BE2C (cell line): ENCODE measurements around the gene IBTK.

ENCODE experiments used
- DNase-seq: peaks from one replicate; pipeline ENCODE4 v3.0.0-alpha.2; 2020
- H3K27me3 ChIP-seq: fragments of 250-450 bp; sonication (Bioruptor Pico); 2 replicates; pipeline ENCODE4 v1.5.1; 2020; ENCODE audit warnings: mild to moderate bottlenecking
- H3K36me3 ChIP-seq: fragments of 250-450 bp; sonication (Bioruptor Pico); 2 replicates; pipeline ENCODE4 v1.5.1; 2020; ENCODE audit warnings: mild to moderate bottlenecking
- H3K4me1 ChIP-seq: fragments of 250-450 bp; sonication (Bioruptor Pico); 2 replicates; pipeline ENCODE4 v1.5.1; 2020
- H3K4me3 ChIP-seq: 2 replicates; pipeline ENCODE4 v1.5.1; 2011; ENCODE audit warnings: low read depth, low read length
- H3K9me3 ChIP-seq: fragments of 250-450 bp; sonication (Bioruptor Pico); 2 replicates; pipeline ENCODE4 v1.5.1; 2020
- TF ChIP-seq, protein P1 (sequence below): IDR thresholded peaks from 2 replicates; pipeline ENCODE4 v1.5.1; 2012; ENCODE audit warnings: mild to moderate bottlenecking, low read depth, low read length

Gene IBTK

DNA sequence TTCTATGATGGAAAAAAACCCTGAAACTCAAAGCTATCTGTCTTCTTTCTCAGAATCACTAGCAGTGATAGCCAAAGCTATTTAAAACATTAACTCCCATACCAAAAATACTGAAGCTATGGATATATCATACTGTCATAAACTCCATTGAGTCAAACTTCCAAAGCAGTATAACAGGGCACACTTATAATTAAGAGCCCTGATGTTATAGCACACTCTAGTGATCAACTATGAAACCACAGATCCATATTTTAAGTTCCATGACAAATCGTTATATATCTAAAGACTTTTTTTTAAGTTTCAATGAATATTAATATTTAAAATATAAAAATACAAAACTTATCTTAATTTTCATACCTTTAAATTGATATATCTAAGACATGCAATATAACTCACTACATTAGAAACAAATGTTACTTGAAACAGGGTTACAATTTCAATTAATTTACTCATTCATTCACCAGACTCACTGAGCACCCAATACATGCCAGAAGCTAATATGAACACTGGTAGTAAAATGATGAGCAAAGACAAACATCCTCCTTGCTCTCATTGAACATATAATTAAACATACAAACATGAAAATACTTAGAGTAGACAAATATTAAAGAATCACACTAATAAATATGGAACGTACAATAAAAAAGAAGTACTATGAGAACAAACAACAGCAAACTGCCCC, 69.3 kb downstream of the IBTK start:
- H3K9me3 ChIP-seq = no peaks in the 10 kb centered on the region
- TF ChIP-seq, protein P1, sequence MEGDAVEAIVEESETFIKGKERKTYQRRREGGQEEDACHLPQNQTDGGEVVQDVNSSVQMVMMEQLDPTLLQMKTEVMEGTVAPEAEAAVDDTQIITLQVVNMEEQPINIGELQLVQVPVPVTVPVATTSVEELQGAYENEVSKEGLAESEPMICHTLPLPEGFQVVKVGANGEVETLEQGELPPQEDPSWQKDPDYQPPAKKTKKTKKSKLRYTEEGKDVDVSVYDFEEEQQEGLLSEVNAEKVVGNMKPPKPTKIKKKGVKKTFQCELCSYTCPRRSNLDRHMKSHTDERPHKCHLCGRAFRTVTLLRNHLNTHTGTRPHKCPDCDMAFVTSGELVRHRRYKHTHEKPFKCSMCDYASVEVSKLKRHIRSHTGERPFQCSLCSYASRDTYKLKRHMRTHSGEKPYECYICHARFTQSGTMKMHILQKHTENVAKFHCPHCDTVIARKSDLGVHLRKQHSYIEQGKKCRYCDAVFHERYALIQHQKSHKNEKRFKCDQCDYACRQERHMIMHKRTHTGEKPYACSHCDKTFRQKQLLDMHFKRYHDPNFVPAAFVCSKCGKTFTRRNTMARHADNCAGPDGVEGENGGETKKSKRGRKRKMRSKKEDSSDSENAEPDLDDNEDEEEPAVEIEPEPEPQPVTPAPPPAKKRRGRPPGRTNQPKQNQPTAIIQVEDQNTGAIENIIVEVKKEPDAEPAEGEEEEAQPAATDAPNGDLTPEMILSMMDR = peak; percentile 59
- no peaks in the 10 kb centered on the region for H3K27me3 ChIP-seq
- peaks cover 39% of the 10 kb centered on the region for H3K36me3 ChIP-seq
- DNase-seq = no peak
- peaks cover 10% of the 10 kb centered on the region; the same call in 1 of the 2 replicates for H3K4me1 ChIP-seq
- H3K4me3 ChIP-seq = no peak overlapping the region

DNA sequence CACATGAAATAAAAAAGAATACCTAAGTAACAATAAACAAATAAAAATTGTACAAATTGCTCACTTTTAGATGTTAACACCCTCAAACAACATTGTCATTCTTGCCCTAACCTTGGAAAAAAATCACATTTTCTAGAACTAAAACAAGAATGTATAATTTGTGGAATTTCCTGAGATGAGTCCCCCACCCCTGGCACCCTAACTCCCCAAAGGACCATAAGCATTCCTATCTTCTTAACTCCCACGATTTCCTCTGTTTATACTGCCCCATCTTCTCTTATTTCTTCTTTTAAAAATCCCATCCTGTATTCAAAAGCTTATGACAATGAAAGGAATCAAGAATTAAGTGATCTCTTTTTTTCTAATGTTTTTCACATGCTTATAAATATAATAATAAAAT, 70.9 kb downstream of the IBTK start:
- Histone ChIP-seq H3K36me3 (peaks cover 33% of the 10 kb centered on the region), H3K4me1 (peaks cover 10% of the 10 kb centered on the region; the same call in 1 of the 2 replicates), H3K9me3 (no peaks in the 10 kb centered on the region), H3K27me3 (no peaks in the 10 kb centered on the region), H3K4me3 (no peak overlapping the region)
- TF ChIP-seq, protein P1 = no peak
- DNase-seq = no peak

DNA sequence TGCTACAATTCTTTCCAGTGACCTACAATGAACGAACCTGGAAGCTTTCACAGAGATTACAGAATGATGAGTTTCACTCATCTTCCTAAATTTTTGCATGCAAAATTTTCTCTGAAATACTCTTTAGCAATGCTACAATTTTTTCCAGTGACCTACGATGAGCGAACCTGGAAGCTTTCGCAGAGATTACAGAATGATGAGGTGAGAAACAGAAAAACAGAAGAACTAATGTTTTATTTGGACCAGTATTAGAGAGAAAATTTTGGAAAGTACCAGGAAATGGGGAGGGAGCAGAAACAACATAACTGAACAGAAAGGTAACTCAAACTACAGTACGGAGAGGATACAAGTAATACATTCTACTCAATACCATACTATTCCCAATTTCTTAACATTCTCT, 75.0 kb downstream of the IBTK start:
- TF ChIP-seq, protein P1 = no peak
- no peak for DNase-seq

DNA sequence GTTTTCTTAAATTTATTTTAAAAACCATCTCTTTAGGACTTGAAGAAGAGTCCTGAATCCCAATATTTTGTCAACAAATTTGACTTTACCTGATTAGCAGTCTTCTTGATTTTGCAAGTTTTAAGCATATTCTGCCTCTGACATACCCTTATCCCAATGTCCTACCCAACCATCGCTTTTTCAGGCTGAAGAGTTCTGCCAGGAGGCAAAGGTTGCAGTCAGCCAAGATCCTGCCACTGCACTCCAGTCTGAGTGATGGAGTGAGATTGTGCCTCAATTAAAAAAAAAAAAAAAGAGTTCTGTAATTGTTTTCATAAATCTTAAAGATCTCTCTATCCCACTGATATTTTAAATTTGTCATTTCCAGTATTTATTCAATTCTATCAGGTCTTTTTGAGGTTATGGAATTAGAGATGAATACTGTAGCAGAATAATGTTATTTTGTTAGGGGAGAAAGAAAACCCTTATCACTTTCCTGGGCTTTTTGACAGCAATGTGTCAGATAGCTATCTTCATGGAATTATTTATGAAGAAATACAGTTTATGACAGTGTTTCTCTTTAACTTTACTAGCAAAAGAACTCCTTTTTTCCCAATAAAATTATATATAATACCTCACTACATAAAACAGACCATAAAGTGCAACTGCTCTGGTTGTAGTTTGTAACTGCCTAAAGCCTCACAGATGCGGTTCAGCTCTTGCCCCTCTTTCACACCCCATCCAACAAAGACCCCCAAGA, 78.2 kb downstream of the IBTK start:
- peaks cover 29% of the 10 kb centered on the region for H3K36me3 ChIP-seq
- H3K9me3 ChIP-seq = no peaks in the 10 kb centered on the region
- TF ChIP-seq, protein P1 = no peak
- H3K27me3 ChIP-seq = no peaks in the 10 kb centered on the region
- no peak for DNase-seq
- H3K4me3 ChIP-seq = no peak overlapping the region
- peaks cover 8% of the 10 kb centered on the region; the same call in 1 of the 2 replicates for H3K4me1 ChIP-seq

More for the DNA sequence above, 75.0 kb downstream of the IBTK start:
- H3K36me3 ChIP-seq = peaks cover 32% of the 10 kb centered on the region
- H3K4me1 ChIP-seq = peaks cover 10% of the 10 kb centered on the region; the same call in 1 of the 2 replicates
- H3K4me3 ChIP-seq = no peak overlapping the region
- no peaks in the 10 kb centered on the region for H3K9me3 ChIP-seq
- no peaks in the 10 kb centered on the region for H3K27me3 ChIP-seq

DNA sequence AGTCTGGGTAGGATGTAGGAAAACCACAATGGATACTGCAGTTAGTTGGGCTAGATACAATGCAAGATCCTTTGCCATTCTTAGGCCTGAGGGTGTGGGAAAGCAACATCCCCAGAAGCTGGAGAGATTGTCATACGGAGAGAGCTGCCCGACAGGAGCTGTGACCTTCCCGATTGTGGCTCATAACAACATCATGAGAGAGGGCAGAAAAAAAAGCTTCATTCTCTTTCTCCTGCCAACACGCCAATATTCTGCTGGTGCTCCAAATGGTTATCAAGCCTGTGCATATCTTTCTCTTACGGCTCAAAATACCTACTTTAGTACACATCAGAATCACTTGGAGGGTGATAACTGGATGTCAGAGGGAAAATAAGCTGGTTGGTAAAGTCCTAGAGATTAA, 81.1 kb downstream of the IBTK start:
- H3K27me3 ChIP-seq = no peaks in the 10 kb centered on the region
- TF ChIP-seq, protein P1 = no peak
- H3K4me3 ChIP-seq = no peak overlapping the region
- DNase-seq = no peak
- H3K36me3 ChIP-seq = peaks cover 20% of the 10 kb centered on the region
- H3K9me3 ChIP-seq = no peaks in the 10 kb centered on the region
- 0 out of 2 replicates have a peak, but pooled peaks cover 3% of the 10 kb centered on the region for H3K4me1 ChIP-seq
